ENCODE measurements around the gene VRTN.
"Not testable (repeated sequence)": the region's sequence is repeated elsewhere in the genome, so short reads cannot be mapped to it uniquely, and the experiment has no call there.

Gene VRTN

DNA sequence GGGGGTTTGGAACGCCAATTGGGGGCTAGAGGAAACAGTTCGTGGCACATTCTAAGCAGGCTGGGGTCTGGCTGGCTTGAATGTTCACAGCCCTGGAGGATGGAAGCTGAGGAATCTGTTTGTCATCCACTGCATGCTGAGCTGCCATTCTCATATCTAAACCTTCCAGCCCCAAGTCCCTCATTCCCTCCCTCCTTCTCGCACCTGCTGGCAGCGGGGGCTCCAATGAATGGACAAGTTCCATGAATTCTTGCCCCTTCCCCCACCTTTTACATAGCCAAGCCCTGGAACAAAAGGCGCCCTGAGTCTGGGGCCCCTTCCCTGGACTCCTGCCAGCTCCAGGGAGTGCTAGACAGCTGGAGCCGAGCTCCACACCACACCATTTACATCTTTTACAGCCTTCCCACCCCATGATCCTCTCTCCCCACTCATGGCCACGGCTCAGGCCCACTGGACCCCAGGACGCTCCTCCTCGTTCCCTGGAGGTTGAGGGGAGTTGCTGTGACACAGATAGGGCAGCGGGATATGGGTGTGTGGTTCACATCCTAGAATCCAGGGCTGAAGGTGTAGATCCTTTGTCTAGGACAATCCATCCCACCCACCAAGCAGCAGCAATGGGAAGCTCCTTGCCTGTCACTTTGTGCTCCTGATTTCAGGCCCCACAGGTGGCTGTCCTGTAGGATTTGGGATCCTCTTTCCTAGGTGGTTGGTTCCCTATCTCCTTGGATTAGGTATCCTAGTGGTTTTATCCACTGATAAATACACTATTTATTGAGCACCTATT is 21.7 kb upstream of the VRTN start:
- in situ Hi-C loops (cut with HindIII; ENCODE audit: low pct_unique_long_range_greater_than_20kb, low sequenced_read_pairs): no loop called here
- no peak for TF ChIP-seq JUND (IDR thresholded peaks at IDR 0.05; ENCODE audit: low read depth)
- DNase-seq (ENCODE audit: low read depth in 1 of 2, low spot score in 1 of 2): no peak

DNA sequence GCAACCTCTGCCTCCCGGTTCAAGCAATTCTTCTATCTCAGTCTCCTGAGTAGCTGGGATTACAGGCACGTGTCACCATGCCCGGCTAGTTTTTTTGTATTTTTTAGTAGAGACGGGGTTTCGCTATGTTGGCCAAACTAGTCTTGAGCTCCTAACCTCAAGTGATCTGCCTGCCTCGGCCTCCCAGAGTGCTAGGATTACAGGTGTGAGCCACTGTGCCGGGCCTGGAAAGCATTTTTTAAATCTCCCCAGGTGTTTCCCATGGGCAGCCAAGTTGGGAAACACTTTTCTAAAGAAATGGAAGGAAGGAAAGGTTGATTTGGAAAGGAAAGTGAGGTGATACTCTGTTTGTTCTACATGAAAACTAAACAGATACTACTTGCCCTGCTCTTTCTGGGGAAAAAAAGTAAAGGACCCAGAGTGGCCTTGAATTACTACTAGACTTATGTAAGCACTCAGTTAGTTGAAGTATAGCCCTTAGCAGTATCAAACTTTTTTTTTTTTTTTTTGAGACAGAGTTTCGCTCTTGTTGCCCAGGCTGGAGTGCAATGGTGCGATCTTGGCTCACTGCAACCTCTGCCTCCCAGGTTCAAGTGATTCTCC is 18.2 kb upstream of the VRTN start:
- in situ Hi-C loops (cut with HindIII; ENCODE audit: low pct_unique_long_range_greater_than_20kb, low sequenced_read_pairs); DNase-seq (ENCODE audit: low read depth in 1 of 2, low spot score in 1 of 2): not testable (repeated sequence)

DNA sequence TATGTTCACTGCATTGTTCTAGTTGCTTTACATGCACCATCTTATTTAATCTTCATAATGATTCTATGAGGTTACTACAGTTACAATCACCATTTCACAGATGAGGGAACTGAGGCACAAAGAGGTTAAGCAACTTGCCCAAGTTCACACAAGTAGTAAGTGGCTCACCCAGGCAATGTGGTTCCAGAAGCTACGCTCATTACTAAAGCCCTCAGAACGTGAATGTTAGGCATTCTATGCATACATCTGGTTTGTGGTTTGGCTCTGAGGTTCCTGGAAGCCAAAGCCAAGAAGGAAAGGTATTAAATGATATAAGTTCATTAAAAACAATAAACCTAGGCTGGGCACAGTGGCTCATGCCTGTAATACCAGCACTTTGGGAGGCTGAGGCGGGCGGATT is 14.4 kb upstream of the VRTN start:
- no peak for TF ChIP-seq JUND (IDR thresholded peaks at IDR 0.05; ENCODE audit: low read depth)
- in situ Hi-C loops (cut with HindIII; ENCODE audit: low pct_unique_long_range_greater_than_20kb, low sequenced_read_pairs): no loop called here
- DNase-seq (ENCODE audit: low read depth in 1 of 2, low spot score in 1 of 2): peak in 1 of 2 experiments; percentile 51

DNA sequence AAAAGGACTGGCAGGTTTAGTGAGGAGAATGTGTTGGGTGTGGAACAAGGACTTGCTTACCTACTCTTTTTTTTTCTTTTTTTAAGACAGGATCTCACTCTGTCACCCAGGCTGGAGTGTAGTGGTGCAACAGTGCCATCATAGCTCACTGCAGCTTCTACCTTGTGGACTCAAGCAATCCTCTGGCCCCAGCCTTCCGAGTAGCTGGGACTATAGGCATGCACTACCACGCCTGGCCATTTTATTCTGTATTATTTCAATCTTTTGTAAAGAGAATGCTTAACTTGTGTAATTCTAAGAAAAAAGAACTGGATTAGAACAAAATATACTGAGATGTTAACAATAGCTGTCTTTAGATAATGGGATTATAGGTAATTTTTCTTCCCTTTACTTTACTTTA is 1.9 kb upstream of the VRTN start:
- in situ Hi-C loops (cut with HindIII; ENCODE audit: low pct_unique_long_range_greater_than_20kb, low sequenced_read_pairs): no loop called here
- no peak for TF ChIP-seq JUND (IDR thresholded peaks at IDR 0.05; ENCODE audit: low read depth)
- DNase-seq (ENCODE audit: low read depth in 1 of 2, low spot score in 1 of 2): no peak

DNA sequence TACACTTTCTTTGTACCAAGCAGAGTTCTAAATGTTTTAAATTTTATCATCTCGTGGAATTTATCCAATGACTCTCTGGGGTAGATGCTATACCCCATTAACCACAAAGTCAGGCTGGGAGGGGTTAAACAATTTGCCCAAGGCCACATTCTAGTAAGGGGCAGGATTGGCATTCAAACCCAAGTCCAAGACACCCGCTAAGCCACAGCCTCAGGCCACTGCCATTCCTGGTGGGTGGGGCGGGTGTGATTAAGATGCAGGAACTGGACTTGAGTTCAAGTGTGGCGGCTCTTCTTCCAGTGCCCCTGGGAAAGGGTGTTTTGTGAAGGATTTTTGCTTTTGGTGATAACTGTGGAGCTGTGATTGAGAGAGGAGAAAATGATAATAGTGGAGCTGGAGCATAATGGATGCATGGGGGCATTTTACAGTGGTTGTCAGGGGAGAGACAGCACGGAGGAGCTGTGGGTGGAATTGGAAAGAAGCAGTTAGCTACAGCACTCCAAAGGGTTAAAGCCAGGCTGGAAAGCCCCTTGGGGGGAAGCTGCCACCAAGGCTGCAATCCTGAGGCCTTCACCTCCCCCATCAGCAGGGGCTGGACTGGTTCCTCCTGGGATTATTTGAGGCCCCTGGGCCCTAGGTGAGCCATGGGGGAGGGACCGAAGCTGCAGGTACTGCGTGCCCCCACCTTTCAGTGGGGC is 1.0 kb upstream of the VRTN start:
- TF ChIP-seq JUND (IDR thresholded peaks at IDR 0.05; ENCODE audit: low read depth): no peak
- in situ Hi-C loops (cut with HindIII; ENCODE audit: low pct_unique_long_range_greater_than_20kb, low sequenced_read_pairs): no loop called here
- no peak for DNase-seq (ENCODE audit: low read depth in 1 of 2, low spot score in 1 of 2)

DNA sequence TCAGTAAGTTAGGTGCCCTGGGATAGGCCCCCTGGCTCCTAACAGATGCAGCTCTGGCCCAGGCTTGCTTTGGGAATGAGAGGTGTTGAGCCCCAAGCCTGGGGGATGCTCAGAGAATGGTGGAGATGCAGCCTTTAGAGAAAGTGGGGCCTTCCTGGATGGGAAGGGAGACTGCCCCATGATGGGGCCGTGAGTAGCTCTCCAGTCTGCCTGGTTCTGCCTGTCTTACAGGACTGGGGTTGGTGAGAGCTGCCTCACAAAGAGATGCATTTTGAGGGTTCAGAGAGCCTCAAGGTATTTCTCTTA is 523 bp upstream of the VRTN start:
- no peak for TF ChIP-seq JUND (IDR thresholded peaks at IDR 0.05; ENCODE audit: low read depth)
- DNase-seq (ENCODE audit: low read depth in 1 of 2, low spot score in 1 of 2): peak in 1 of 2 experiments; percentile 52
- in situ Hi-C loops (cut with HindIII; ENCODE audit: low pct_unique_long_range_greater_than_20kb, low sequenced_read_pairs): no loop called here

DNA sequence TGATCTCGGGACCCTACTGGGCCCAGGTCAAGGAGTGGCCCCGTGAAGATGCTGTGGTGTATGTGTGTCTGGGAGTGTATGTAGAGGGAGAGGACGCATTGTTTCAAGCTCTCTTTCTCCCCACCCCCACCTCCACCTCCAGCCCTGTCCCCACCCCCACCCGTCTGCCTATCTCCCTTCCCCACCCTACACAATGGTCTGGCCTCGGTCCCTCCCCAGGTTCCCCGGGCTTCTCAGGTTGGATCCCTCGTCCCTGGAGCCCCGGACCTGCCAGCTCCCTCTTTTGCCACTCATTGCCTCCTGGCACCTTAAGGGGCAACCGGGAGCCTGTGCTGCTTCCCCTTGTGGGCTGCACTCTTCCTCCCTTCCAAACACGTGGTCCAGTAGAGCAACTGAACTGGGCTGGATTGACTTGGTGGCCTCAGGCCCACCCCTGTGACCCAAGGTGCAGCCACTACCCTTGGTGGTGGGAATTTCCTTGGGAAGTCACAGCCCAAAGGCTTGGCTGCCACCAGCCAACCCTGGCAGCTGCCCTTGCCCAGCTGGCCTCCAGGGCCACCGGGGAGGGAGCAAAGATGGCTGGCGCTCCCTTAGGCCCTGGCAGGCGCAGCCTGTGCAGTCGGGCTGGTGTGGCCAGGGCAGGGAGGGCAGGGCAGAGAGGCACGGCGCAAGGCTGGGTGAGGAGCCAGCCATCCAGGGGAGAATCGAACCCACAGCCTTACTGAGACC is 628 bp downstream of the VRTN start:
- DNase-seq (ENCODE audit: low read depth in 1 of 2, low spot score in 1 of 2): no peak
- in situ Hi-C loops (cut with HindIII; ENCODE audit: low pct_unique_long_range_greater_than_20kb, low sequenced_read_pairs): no loop called here
- no peak for TF ChIP-seq JUND (IDR thresholded peaks at IDR 0.05; ENCODE audit: low read depth)

DNA sequence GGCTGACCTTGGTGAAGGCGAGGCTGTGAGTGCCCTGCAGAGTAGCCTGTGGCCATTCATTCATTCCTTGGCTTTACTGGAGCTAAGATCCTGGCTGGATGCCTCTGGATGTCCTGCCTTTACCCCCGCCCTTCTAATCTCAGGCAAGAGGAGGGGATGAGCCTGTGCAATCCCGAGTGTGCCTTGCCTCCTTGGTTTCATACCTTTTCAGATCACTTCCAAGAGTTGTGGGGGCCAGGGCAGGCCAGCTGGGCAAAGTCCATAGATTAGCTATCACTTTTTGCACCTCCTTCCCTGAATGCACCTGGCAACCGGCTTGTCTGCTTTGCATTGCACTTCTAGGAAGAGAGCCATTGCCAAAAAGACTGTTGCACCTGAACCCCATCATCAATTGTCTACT is 1.5 kb downstream of the VRTN start:
- TF ChIP-seq JUND (IDR thresholded peaks at IDR 0.05; ENCODE audit: low read depth): no peak
- DNase-seq (ENCODE audit: low read depth in 1 of 2, low spot score in 1 of 2): no peak
- in situ Hi-C loops (cut with HindIII; ENCODE audit: low pct_unique_long_range_greater_than_20kb, low sequenced_read_pairs): no loop called here

DNA sequence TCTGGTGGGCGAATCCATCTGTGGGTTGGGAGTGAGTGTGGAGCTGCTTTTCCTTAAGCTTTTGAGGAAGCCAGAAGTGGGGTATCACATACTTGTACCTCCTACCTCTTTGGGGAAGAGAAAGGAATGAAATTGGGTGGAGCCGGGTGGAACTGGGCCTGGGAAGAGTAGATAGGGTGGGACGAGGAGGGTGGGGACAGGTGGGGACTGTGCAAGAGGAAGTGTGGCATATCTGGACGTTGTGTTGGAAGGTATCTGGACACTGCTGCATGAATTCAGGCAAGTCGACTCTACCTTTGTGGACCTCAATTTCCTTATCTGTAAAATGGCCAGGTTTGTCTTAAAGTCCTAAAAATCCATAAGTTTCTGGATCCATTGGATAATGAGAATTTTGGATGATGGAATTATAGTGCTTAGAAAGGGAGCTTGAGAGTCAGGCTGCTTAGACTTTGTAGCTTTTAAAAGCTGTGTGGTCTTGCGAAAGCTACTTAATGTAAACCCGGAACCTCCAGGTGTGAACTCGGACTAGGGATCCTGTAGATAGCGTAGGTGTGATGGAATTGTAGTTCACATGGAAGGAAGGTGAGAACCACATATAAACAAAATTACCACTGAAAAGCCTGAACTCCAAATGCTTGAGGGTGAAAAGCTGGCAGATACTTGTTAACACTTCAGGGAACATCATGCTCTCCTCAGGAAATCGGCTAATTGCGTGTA is 2.1 kb downstream of the VRTN start:
- no peak for DNase-seq (ENCODE audit: low read depth in 1 of 2, low spot score in 1 of 2)
- TF ChIP-seq JUND (IDR thresholded peaks at IDR 0.05; ENCODE audit: low read depth): no peak
- in situ Hi-C loops (cut with HindIII; ENCODE audit: low pct_unique_long_range_greater_than_20kb, low sequenced_read_pairs): no loop called here

DNA sequence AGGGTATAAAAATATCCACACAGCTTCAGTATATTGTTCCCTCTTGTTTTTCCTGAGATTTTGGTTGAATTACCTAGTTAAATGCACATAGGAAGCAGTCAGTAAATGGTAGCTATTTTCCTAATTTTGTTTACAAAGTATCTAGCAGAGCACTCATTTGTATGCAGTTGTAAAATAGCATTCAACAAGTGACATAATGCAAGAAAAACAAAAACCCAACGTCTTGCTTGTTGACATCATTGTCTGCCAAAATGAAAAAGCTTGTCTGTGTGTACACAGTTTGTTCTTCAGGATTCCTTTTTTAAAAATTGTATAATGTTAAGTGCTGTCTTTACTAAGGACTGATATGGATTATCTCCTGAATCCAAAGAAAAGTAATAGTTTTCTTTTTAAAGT is 2.7 kb downstream of the VRTN start:
- in situ Hi-C loops (cut with HindIII; ENCODE audit: low pct_unique_long_range_greater_than_20kb, low sequenced_read_pairs): no loop called here
- DNase-seq (ENCODE audit: low read depth in 1 of 2, low spot score in 1 of 2): no peak
- no peak for TF ChIP-seq JUND (IDR thresholded peaks at IDR 0.05; ENCODE audit: low read depth)

DNA sequence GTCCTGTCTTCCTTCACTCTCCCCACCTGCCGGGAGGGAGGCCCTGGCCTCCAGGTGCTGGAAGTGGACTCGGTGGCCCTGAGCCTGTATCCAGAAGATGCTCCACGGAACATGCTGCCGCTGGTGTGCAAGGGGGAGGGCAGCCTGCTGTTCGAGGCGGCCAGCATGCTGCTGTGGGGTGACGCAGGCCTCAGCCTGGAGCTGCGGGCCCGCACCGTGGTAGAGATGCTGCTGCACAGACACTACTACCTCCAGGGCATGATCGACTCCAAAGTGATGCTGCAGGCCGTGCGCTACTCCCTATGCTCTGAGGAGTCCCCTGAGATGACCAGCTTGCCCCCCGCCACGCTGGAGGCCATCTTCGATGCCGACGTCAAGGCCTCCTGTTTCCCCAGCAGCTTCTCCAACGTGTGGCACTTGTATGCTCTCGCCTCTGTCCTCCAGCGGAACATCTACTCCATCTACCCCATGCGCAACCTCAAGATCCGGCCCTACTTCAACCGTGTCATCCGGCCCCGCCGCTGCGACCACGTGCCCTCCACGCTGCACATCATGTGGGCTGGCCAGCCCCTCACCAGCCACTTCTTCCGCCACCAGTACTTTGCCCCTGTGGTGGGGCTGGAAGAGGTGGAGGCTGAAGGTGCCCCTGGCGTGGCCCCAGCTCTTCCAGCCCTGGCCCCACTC is 8.8 kb downstream of the VRTN start:
- DNase-seq (ENCODE audit: low read depth in 1 of 2, low spot score in 1 of 2): no peak
- TF ChIP-seq JUND (IDR thresholded peaks at IDR 0.05; ENCODE audit: low read depth): no peak
- in situ Hi-C loops (cut with HindIII; ENCODE audit: low pct_unique_long_range_greater_than_20kb, low sequenced_read_pairs): no loop called here

DNA sequence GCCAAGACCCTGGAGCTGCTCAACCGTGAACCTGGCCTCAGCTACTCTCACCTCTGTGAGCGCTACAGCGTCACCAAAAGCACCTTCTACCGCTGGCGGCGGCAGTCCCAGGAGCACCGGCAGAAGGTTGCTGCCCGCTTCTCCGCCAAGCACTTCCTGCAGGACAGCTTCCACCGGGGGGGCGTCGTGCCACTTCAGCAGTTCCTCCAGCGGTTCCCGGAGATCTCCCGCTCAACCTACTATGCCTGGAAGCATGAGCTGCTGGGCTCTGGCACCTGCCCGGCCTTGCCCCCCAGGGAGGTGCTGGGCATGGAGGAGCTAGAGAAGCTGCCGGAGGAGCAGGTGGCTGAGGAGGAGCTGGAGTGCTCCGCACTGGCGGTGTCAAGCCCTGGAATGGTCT is 9.3 kb downstream of the VRTN start:
- in situ Hi-C loops (cut with HindIII; ENCODE audit: low pct_unique_long_range_greater_than_20kb, low sequenced_read_pairs): no loop called here
- no peak for DNase-seq (ENCODE audit: low read depth in 1 of 2, low spot score in 1 of 2)
- TF ChIP-seq JUND (IDR thresholded peaks at IDR 0.05; ENCODE audit: low read depth): no peak
